Suprapubic skin (tissue), 3 donors: ENCODE results near the gene BST2.

Experiments used
- EP300 ChIP-seq: sonication (generic); formaldehyde crosslinking; IDR thresholded peaks from one replicate; pipeline ENCODE4 v1.6.1; 2017; ENCODE audit warnings: antibody characterized with exemption
- TF ChIP-seq, protein P1 (sequence below), 2 donors: fragments of 200-600 bp in 1 of 2; fragments of 450-650 bp in 1 of 2; sonication (generic) in 1 of 2; IDR thresholded peaks; one replicate each; pipeline ENCODE4 v1.5.1; 2016 to 2019; ENCODE audit warnings: antibody characterized with exemption in 2 of 2, mild to moderate bottlenecking in 1 of 2, moderate library complexity in 1 of 2

DNA sequence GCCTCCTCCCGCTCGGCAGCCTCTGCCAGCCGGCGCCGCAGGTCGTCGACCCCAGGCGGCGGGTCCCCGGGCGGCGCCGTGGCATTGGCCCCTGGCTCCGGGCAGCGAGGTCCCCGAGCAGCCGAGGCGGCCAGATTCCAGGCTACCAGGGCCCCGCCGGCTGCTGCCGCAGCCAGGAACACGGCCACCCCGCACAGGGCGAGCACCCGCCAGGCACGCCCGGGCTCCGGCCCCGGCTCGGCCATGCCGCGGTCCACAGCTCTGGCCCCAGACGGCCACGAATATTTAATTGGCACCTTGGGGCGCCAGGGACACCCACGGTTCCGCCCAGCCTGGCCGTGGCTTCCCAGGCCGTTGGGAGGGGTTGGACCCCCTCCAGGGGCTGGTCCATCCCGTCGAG is 11.5 kb downstream of the BST2 start, which contains the start of gene CCDC194:
- no peak for TF ChIP-seq EP300
- TF ChIP-seq, protein P1, sequence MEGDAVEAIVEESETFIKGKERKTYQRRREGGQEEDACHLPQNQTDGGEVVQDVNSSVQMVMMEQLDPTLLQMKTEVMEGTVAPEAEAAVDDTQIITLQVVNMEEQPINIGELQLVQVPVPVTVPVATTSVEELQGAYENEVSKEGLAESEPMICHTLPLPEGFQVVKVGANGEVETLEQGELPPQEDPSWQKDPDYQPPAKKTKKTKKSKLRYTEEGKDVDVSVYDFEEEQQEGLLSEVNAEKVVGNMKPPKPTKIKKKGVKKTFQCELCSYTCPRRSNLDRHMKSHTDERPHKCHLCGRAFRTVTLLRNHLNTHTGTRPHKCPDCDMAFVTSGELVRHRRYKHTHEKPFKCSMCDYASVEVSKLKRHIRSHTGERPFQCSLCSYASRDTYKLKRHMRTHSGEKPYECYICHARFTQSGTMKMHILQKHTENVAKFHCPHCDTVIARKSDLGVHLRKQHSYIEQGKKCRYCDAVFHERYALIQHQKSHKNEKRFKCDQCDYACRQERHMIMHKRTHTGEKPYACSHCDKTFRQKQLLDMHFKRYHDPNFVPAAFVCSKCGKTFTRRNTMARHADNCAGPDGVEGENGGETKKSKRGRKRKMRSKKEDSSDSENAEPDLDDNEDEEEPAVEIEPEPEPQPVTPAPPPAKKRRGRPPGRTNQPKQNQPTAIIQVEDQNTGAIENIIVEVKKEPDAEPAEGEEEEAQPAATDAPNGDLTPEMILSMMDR (IDR thresholded peaks at IDR 0.05): no peak
